HG02759 (cell line): ENCODE measurements around the gene SMIM13.

Source experiments
- ATAC-seq: cut with Tn5 transposase; IDR thresholded peaks from one replicate; pipeline ENCODE4 v1.9.1; 2021; ENCODE audit warnings: mild to moderate bottlenecking, moderate library complexity; ENCODE audit not compliant: unreplicated experiment

SMIM13 gene

DNA sequence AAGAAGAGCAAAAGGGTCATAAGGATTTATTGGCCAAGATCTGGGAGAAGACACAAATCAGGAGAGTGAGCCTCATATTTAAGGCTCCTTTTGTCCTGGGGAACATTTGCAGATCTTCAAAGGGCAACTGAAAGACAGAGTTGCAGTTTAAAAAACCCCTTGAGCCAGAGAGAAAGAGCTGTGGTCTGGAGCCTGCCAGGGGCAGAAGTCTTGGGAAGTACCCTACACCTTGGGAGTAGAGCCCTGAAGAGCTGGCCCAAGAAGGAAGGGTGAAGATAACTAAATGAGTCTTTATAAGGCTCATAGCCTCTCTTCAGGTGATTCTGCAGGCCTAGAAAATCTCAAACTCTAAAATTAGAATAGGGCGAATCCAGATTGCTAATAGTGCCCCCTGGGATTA, 57.9 kb downstream of the SMIM13 start:
- ATAC-seq = no peak

DNA sequence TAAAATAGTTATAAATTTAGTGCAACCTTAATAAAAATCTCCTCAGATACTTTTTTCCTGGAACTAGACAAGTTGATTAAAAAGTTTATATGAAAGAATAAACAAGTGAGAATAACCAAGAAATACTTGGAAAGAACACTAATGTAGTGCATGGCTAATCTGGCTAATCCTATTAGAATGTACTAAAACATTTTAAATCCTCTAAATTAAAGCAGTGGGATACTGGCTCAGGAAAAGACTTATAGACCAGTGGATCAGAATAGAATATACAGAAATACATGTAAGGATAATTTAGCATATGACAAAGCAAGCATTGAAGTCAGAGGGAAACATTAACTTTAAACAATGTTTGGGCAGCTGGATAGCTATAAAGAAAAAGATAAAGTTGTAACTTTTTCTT, 58.9 kb downstream of the SMIM13 start:
- no peak for ATAC-seq

DNA sequence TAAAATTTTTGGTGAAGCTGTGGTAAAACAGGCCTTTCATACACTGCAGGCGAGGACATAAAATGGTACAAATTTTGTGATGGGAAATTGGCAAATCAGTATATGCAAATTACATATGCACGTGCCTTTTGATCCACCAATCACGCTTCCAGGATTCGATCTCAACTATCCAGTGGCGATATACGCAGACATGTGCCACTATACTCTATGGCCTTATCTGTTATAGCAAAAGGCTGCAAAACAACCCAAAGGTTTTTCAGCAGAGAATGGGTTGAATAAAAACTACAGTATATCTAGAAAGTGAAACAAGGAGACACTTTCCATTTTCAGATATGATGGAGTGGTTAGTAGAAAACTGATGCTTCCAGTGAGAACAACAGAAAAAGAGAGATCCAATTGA, 59.8 kb downstream of the SMIM13 start:
- ATAC-seq = no peak

DNA sequence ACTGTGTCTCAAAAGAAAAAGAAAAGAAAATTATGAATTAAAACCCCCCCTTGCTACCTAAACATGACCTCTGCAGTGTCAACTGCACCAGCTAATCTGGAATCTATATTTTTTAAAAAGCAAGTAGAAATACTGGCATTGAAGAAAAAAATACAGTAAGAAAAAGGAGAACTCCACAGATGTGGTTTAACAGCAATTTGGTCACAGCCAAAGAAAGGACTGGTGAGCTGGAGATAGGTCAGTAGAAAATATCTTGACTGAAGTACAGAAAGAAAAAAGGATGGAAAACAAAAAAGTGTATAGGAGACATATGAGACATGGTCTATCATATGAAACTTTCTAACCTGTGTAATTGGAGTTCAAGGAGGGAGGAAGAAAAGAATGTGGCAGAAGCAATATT, 62.0 kb downstream of the SMIM13 start:
- no peak for ATAC-seq

DNA sequence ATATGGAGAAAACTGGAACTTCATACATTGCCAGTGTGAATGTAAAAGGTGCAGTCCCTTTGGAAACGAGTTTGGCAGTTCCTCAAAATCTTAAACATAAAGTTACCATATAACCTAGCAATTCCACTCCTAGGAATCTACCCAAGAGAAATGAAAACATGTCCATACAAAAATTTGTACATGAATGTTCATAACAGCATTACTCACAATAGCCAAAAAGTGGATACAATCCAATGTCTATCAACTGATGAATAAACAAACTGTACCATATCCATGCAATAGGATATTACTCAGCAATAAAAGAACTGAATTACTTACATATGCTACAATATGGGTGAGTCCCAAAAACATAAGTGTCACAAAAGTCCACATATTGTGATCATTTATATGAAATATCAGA, 66.6 kb downstream of the SMIM13 start:
- ATAC-seq = no peak

DNA sequence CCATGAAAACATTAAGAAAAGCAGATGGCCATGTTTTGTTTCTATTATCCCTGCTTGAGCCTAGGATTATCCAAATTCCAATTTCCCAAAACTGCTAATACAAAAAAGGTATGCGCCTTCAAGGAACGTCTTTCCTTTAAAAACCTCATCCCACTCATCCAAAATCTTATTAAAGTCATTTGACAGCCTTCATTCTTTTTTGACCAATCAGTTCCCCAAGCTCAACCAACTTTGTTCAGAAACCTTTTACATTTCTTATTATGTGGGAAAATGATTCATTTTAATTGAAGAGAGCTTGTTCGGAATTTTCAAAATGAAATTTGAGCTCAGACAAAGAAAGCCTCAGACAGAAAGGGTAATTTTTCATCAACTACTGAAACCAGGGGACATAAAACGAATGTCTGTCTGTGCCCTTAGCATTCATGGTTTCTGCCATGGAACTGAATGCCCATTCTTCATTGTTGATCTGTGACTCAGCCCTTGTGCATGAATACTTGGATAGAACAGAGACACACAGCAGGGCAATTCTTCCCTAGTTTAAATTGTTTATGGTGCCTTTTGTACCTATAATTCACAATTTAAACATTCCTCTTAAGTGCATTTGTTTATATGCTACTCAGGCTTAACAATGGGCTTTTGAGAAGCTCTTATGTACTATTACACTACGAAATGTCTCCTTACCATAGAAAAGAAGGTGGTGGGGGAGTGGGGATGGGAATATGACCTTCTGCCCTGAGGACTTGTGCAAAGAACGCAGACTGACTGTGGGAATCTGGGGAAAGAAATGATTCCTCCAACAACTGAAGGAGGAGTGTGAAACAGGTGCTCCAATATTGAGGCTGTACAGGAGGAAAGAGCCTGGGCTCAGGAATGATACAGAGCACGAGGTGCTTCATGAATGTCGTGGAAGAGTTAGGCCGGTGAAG, 67.7 kb downstream of the SMIM13 start:
- ATAC-seq = no peak

DNA sequence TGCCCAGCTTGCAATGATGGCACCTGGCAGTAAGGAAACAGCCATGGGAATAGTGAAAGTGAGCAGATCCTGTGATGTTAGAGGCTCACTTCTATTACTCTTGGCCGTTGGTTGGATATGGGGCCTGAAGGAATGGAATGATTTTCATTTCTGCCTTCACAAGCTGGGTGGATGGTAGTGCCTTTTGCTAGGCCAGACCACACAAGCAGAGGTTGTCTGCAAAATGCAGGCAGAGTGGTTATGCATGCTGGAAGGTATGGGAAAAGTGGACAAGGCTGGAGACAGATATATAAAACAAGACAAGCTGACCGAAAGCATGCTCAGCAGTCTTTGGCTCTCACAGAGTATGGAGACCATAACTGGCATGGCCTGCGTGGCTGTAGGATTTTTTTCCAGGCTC, 68.6 kb downstream of the SMIM13 start:
- ATAC-seq = no peak

DNA sequence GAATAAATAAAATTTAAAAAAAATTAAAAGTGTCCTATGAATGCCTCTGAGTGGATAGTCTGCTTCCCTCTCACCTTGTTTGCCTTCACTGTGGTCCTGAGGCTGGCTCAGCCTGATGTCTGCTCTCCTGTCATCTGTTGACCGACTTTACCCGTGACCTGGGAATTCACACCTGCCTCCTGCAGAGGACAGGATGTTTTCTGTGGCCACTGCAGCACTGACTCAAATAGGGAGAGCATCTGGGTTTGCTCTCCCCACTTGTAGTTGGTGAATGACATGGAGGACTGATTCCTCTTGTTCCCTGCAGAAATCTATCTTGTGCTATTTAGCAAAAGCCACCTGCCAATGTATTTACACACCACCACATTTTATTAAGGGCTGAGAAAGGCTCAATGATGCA, 70.3 kb downstream of the SMIM13 start:
- ATAC-seq = peak; percentile 43

DNA sequence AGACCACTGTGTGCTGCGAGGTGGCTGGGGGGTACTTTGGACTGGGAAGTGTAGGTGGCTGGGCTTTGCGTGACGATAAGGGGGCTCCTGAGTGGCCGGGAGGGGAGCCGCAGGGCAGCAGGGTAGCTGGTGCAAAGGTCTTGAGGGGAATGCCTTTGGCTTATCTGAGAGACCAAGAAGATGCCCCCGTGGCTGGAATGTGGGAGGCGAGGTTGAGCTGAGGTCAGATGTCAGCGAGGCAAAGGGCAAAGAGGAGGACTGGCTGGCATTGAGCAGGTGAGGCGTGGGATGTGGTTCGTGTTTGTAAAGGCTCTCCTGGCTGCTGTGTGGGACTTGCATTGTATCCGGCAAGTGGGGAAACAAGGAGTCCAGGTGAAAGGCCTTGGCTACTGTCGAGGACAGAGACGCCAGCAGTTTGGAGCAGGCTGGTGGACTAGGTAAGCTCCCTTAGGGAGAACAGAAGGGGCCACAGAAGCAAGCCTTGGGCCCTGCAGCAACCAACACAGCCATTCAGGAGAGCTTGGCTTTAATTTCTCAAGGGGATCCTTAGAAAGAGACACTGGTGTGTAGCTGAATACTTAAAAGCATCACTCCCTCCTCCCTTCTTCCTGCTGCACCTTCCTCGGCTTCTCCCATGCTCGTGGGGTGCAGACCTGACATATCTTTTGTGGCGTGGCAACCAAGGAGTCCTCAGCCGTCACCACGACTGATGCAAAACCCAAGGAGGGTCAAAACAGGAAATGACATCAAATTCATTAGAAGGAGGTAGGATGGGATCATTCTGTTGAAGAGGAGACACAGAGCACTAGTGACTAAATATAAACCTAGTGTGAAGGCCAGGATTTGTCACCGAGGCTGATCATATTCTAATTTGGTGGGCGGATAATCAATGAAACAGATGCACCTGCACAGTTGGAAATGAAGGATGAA, 71.3 kb downstream of the SMIM13 start:
- ATAC-seq = no peak

DNA sequence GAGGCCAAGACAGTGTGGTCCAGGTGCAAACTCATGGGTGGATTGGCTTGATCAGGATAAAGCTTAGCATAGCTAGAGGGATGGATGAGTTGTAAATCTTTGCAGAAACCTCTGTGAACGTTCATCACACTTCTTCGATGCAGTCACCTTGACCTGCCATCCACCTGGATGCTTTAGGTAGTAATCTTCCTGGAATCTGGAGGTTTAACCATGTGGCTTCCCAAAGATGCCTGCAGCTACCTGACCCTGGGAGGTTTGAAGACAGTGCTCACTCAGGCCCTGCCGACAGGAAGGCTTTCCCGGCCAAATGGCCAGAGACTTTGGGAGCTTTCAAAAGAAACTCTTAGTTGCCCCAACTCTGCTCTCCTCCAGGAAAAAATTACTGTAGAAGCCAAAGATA, 73.3 kb downstream of the SMIM13 start:
- no peak for ATAC-seq

DNA sequence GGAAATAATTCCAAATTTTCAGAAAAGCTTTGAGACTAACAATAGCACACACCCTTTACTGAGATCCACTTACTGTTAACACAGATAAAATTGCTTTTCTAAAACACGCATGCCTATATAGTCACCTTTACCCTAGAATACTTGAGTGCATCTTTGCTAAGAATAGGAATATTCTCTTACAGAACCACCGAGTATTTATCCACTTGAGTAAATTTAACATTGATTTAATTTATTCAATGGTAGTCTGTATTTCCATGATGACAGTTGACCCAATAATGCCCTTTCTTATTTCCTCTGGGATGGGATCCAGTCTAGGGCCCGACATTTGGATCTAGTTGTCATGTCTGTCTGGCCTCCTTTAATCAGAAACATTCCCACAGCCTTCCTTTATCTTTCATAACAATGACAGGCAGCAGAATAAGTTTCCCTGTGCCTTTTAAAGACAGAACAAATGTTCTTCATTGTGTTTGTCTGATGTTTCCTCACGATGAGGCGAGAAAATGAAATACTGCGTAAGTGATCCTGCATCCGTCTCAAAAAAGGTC, 74.5 kb downstream of the SMIM13 start:
- no peak for ATAC-seq

DNA sequence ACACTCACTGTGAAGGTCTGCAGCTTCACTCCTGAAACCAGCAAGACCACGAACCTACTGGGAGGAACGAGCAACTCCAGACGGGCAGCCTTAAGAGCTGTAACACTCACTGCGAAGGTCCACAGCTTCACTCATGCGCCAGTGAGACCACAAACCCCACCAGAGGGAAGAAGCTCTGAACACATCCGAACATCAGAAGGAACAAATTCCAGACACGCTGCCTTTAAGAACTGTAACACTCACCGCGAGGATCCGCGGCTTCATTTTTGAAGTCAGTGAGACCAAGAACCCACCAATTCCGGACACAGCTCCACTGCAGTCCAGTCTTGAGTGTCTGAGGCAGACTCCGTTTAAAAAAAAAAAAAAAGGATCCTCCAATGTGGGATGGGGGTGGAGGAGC, 78.3 kb downstream of the SMIM13 start:
- ATAC-seq = no peak

DNA sequence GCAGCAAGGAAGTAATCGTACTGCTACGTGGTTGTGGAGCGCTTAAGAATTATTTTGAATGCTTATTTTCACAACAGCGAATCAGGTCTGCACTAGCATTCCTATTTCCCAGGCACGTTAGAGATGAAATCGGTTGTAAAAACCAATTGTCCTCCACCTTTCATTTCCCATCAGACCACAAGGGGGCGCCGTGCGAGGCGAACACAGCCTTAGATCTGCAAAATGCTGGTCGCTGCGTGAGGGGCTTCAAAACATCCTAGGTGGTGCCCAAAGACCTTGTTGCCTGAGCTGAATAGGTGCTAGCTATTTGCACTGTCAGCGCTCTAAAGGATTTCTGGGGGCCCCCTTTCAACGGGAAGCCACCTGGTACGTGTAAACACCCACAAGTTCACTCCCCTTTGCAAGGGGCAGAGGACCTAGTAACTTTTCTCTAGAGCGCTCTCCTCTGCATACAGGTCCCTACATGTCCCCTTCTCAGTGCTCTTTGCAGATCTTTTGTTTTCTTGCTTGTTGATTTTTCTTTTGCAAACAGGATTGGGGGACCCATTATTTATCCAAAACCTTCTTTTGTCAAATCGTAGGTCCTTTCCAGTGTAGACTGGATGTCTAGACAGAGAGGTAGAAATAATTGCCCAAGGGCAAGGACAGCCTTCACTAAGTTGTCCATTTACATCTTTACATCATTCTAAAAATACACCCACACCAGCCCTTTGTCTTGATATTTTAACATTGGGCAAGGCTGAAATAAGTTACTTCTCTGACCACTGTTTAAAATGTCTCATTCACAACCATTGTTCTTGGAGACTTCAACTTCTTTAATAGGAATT, 79.1 kb downstream of the SMIM13 start:
- ATAC-seq = no peak

DNA sequence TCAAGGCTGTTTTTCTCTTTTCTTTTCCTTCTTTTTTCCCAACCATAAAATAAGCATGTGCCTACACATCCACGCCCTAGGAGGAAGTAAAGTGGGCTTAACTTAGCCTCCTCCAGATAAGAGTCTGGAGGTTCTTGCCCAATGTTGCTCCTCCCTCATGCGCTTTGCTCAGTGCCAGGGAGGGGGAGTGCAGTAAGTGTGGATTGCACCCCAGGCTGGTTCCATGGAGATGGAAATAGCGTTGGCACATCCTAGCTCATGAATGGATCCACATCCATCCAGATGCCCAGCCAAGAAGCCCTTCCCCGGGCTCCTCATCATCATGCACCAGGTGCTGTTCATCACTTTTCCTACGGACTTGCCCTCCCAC, 80.6 kb downstream of the SMIM13 start:
- no peak for ATAC-seq

DNA sequence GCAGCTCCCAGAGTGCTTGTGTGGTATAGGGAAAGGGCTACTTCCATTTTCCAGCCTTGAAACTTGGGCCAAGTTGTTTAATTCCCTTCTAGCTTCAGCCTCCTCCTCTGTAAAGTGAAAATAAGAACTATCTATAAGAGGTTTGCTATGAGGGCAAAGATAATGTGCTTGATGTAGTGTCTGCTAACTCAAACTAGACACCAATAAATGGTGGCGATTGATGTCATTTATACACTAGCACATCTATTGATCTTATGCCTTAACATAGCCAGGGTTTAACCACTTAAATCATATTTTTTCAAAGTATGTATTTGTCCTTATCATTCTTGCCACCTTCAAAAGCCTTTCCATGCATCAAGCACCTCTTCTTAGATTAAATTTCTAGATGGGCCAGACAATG, 83.6 kb downstream of the SMIM13 start:
- no peak for ATAC-seq

DNA sequence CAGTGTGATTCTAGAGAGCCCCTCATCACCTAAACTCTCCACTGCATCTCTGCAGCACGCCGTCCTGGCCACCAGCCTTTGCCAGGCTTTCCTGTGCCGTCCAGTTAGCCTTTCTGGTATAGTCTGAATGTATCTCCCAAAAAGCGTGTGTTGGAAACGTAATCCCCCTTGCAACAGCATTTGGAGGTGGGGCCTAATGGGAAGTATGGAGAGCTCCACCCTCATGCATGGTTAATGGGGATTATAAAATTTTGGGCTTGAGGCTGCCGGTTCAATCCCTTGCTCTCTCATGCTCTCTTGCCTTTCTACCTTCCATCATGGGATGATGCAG, 85.4 kb downstream of the SMIM13 start:
- ATAC-seq = no peak

DNA sequence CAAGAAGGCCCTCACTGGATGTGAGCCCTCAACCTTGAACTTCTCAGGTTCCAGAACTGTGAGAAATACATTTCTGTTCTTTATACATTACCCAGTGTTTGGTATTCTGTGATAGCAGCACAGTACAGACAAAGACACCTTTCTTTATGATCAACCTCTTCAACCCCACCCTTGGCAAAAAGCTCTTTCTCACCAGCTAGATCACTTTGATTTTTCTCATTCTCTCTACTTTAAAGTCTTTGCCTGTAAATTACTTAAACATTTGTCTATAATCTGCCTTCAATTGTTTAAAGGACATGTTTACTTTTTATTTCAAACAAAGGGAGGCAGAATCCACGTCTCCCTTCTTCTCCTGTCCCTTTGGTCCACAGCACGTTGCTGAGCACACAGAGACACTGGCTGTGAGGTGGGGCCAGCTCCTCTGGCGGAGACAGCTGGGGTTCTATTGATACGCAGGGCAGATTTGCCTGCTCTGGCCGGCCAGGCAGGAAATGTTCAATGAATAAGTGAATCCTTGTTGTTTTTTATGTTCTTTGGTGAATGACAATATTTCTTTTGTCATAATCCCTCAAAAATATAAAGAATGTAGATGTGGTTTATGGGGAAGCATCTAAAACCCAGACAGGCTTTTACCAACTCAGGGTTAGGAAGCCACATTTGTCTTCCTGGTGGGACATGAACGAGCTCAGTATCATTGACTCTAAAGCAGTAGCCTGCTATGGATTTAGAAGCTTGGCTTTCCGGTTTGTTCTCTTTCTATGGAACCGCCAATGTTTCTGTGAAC, 86.0 kb downstream of the SMIM13 start:
- no peak for ATAC-seq

DNA sequence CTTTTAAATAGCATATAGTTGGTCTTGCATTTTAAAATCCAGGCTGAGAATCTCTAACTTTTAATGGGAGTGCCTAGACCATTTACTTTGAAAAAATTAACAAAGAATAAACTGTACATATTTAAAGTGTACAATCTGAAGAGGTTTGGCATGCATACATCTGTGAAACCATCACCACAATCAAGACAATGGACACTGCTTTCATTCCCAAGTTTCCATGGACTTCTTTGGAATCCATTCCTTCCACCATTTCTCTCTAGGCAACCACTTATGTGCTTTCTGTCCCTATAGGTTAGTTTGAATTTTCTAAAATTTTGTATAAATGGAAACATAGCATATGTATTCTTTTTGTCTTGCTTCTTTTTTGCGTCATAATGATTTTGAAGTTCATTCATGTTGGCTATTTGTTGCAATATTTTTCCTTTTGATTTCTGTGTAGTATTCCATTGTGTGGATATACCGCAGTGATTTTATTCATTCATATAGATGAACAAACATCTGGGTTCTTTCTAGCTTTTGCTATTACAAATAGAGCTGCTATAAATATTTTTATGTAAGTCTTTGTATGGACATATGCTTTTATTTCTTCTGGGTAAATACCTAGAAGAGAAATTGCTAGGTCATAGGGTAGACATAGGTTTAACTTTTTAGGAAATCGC, 88.0 kb downstream of the SMIM13 start:
- no peak for ATAC-seq

DNA sequence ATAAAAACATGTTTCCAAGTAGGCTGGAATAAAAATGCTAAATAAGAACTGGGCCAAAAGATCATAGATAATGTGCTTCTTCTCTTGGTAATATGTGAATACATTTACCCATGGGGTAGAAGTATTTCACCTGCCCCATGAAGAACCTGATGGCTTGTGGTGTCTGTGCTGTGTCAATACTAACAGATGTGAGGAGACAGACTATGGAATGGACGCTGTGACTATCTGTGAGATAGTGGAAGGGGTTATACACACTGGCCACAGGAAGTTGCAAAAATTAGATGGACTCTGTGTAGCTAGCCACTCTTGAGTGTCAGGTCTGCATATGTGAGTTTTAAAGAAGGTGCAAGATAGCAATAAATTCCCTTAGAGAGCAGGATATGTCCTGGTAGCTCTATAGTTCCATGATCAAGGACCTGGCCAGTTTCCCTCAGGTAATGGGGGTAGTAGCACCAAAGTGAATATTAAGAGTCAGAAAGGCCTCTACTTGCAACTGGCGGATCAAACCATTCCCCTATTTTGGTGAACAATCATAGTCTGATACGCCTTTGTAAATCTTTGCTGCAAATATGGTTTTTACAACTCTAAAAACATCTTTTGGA, 90.2 kb downstream of the SMIM13 start:
- no peak for ATAC-seq
